ENCODE results near the gene ANP32B.

ANP32B gene

GRCh38 chr9:98031169-98031568 is 48.0 kb downstream of the ANP32B start:
- no peak for DNase-seq (ENCODE audit: low read depth)

GRCh38 chr9:98031935-98032334 is 48.8 kb downstream of the ANP32B start:
- DNase-seq (ENCODE audit: low read depth): peak; percentile 14

DNA sequence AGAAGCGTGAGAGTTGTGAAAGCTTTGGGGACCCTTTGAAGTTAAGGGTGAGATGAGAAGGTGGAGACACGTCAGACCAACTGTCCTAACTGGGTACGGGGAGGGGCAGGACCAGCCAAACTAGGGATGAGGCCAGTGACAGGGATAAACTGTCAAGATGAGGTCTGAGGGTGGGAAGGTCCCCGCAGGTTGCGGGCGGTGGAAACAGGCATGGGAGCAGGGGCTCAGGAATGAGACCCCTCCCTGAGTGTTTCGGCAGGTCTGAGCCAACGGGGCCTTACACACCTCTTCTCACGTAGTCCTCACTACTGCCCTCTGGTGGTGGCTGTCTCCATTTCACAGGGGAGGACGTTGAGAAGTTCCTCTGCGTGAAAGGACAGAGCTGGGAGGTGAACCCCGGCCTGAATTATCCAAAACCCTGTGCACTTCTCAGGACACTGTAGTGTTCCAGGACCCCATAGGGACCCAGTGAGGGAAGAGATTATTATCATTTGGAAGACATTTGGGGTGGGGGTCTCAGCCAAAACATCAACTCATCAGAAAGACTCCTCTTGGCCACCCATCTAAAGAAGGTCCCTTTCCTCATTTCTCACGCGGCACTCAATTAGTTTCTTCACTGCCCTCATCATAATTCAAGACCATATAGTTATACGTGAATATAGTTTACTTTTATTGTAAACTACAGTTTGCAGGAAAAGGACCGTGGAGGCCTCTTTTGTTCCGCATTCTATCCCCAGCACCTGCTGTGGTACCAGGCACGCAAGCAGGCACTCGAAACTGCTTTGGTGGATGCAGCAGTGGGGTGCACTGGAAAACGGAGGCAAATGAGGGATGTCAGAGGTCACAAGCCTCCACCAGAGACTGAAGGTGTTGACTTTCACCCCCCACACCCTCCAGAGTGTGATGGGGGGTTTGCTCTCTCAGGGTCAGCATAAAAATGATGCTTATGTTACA is 51.7 kb downstream of the ANP32B start:
- DNase-seq (ENCODE audit: low read depth): peak; percentile 17

GRCh38 chr9:98037357-98037756 is 54.2 kb downstream of the ANP32B start:
- DNase-seq (ENCODE audit: low read depth): no peak

GRCh38 chr9:98038958-98039357 is 55.8 kb downstream of the ANP32B start:
- no peak for DNase-seq (ENCODE audit: low read depth)

DNA sequence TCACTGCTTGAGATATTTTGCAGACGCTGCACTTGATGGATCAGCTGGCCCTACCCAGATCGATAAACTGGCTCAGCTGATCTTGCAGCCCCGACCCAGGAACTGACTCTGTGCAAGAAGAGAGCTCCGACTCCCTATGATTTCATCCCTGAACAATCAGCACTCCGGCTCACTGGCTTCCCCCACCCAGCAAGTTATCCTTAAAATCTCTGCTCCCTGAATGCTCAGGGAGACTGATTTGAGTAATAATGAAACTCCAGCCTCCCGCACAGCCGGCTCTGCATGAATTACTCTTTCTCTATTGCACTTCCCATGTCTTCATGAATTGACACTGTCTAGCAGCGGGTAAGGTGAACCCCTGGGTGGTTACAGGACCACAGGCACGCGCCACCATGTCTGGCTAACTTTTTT is 56.5 kb downstream of the ANP32B start:
- DNase-seq (ENCODE audit: low read depth): no peak

DNA sequence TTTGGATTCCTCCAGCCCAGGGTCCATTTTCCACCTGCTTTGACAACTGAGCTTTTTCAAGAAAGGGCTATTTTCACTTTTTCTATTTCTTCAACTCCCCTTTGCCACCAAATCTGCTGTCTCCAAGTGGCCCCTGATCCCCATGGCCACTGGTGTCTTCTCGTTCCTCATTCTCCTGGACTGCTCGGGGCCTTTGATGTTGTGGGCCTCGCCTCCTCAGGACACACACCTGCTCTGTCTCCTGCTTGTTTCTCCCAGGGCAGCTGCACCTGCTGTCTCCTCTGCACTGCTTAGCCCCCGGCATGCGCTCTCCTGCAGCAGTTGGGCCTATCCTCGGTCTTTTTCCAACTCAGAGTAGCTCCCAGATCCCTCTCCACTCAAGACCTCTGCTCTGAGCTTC is 57.1 kb downstream of the ANP32B start:
- no peak for DNase-seq (ENCODE audit: low read depth)

- no peak for DNase-seq (ENCODE audit: low read depth)
Observed at GRCh38 chr9:98043915-98044314, 60.8 kb downstream of the ANP32B start.

DNA sequence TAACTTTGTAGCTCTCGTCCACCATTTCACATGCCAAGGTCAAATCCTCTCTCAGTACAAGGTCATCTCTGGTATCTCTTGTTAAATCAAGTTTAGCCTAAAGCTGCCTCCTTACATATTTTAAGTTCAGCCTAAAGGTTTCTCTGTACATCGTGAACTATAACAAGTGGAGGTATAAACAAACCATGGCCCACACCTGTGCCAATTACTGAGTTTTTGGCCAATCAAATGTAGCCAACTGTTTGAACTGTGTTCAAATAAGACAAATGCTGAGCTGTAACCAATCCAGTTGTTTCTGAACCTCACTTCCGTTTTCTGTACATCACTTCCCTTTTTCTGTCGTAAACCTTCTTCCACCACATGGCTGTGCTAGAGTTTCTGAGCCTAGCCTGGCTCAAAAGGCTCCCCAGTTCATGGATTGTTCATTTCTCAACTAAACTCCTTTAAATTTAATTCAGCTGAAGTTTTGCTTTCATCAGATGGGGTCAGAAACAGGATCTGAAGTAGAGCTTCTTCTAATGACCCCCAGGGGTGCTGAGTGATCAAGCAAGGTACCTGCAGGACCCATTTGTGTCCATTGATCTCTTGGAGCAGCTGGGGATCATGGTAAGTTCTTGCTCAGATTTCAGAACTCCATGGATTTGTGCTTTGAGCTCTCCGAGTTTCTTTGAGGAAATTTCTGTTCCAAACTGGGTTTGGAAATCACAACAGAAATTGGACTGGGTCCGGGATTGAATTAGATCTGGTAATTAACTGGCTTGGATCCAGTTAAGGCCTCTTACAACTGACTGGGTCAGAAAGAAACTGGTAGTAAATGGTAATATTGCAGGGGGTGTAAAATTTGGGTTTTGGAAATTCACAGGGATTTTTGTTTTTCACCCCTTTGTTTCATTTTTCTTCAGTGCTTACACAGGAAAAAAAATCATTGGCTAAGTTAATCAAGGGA is 62.4 kb downstream of the ANP32B start:
- no peak for DNase-seq (ENCODE audit: low read depth)

GRCh38 chr9:98046180-98046543 is 63.0 kb downstream of the ANP32B start:
- no peak for DNase-seq (ENCODE audit: low read depth)

- DNase-seq (ENCODE audit: low read depth): no peak
Observed at GRCh38 chr9:98047002-98047401, 63.9 kb downstream of the ANP32B start.

DNA sequence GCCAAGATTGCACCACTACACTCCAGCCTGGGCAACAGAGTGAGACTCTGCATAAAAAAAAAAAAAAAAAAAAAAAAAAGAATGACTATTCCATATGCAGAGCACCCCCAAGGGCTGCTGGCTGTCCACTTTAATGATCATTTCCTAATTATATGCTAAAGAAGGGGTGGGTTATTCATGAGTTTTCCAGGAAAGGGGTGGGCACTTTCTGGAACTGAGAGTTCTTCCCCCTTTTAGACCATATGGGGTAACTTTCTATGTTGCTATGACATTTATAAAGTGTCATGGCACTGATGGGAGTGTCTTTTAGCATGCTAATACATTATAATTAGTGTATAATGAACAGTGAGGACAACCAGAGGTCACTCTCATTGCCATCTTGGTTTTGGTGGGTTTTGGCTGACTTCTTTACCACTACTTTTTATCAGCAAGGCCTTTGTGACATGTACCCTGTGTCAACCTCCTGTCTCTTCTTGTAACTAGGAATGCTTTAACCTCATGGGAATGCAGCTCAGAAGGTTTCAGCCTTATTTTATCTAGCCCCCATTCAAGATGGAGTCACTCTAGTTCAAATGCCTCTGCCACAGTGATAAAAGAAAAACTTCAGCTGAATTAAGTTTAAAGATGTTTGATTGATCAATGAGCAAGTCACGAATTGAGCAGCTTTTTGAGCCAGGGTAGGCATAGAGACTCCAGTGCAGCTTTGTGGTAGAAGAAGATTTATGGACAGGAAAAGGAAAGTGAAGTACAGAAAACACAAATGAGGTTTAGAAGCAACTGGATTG is 66.3 kb downstream of the ANP32B start:
- DNase-seq (ENCODE audit: low read depth): no peak

DNA sequence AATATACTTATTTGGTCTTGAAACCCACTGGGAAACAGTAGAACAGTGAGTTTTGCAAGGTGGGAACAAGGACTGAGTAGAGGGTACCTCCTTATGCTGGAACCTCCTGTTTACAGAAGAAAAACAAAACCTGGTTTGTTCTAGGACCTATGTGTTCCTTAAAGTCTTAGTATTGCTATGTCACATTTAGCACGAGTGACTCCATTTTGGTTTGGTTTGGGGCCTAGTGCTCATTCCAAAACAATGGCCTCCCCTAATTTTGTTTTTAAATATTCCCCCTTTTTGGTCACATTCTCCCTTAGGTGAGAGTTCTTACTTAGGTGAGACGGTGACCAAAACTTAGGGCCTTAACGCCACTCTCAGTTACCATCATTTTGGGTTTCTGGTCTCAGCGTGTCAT is 67.2 kb downstream of the ANP32B start:
- no peak for DNase-seq (ENCODE audit: low read depth)

DNA sequence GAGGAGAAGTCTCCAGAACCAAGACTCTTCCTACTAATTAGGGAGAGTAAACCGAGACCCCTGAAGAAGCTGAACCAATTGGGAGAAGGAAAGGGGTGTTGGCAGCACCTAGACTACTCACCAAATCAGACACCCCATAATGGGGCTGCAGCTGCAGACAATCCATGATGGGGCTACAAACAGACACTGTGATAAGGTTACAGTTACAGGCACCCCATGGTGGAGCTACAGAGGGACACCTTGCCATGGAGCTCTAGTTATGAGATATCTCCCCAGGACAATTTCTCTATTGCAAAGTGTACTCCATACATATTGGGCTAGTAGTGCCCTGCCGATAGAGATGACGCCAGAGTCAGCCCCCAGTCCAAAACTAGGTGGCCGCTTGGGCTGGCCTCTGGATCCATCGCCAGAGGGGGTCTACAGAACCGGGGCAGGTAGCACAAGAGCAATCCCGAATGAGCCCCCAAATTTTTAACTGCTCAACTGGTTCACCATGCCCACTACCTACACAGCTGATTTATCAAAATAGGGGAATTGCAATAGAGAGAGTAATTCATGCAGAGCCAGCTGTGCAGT is 71.3 kb downstream of the ANP32B start:
- no peak for DNase-seq (ENCODE audit: low read depth)

DNA sequence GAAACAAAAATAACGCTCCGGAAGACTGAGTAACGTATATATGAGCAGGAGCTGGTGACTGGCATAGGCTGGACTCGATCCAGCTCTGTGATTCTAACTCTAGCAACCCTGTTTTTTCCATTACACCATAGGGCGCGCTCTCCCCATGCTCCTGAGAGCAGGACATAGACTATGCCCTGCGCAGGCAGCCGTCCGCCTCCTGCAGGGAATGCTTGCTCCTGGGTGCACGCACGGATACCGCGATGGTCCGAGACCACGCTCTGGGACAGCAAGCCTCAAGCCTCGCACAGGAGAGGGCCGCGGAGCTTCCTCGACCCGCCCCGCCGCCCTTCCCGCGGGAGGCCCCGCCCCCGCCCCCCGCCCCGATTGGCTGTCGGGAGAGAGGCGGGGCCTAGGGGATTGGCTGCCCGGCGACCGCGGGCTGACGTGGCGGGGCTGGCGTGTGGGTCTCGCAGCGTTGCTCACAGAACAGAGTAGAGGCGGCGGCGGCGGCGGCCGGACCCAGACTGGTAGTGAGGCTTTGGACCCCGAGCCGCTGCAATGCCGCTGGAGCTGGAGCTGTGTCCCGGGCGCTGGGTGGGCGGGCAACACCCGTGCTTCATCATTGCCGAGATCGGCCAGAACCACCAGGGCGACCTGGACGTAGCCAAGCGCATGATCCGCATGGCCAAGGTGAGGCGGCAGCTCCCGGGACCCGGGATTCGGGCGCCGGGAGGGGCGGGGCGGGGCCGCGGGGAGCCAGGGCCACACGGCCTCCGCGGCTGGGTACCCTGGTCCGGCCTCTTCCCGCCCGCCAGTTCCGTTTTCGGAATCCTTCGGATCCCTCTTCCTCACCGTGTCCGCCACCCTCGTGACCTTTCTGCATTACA is 73.4 kb downstream of the ANP32B start, which contains the start of gene NANS:
Gene NANS (plus strand): TSS at position 464 of the 869 bp plus-strand sequence. CDS start 77 bp downstream, at position 541.
- DNase-seq (ENCODE audit: low read depth): peak; percentile 69

GRCh38 chr9:98057138-98057799 is 74.1 kb downstream of the ANP32B start:
- DNase-seq (ENCODE audit: low read depth): peak; percentile 4

DNA sequence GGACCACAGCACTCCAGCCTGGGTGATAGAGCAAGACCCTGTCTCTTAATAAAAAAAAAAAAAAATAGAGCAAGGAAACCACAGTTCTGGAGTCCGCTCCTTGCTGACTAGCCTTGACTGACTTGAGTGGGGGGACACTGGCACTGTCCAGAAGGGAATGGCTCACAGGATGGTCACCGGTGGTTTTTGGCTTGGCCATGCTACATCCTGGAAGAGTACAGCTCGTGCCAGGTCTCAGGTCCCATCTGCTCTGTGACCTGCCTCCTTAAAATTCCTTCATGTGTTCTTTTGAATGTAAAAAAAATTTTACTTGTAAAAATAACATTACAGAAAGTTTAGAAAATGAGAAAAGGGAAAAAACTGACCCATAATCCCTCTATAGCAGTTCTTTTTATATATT is 79.0 kb downstream of the ANP32B start:
- DNase-seq (ENCODE audit: low read depth): no peak

DNA sequence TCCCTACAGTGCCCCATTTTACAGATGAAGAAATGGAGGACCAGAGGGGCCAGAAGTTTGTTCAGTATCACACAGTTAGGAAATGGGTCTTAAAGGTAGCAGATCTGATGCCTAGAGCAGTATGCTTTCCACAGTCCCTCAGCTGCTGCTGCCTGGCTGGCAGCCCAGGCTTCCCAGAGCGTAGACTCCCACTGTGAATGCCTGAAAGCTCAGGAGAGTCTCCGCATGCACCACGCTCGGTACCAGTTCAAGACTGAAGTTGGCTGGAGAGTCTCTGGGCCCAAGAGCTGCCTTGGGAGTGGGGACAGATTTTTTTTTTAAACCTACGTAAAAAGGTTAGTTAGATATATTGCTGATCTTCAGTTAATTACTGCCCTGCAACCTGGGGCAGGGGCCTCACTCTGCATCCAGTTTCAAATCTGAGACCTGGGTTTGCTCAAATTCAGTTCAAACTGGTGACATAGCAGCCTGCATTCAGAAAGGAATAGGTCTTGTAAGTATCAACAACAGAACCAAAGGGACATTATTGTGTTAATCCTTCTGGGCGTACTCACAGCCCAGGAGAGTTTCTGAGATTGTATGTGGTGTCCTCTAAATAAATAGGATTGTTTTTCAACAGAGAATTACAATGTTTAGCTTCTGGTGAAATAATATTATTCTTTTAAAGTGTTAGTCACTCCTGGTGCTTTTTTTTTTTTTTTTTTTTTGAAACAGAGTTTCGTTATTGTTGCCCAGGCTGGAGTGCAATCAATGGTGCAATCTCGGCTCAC is 81.7 kb downstream of the ANP32B start:
- DNase-seq (ENCODE audit: low read depth): no peak

Data from GM04503 (cell line).